Measurements from ENCODE around the gene EXT2.

EXT2 gene

DNA sequence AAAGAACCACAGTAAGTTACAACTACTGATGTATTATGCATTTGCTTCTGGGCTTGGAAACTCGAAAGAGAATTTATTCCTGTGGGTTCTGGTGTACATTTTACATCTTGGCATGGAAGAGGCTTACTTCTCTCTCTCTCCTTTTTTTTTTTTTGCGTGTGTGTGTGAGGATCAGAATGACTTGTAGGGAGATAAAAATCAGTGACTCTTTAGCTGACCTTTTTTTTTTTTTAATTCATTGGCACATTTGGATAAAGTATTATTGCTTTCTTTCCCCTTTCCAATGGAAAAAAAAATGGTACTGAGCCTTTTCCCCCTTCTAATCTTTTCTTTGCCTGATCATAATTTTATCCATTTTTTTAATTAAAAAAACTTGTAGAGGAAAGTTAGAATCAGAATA, 43.5 kb downstream of the EXT2 start:
- Histone ChIP-seq H3K36me3 (replicated peaks; ENCODE audit: insufficient read depth, low read length) (no peaks in the 10 kb centered on the region), H4K20me1 (ENCODE audit: insufficient read depth, low read length) (no peaks in the 10 kb centered on the region), H3K27me3 (replicated peaks; ENCODE audit: insufficient read depth, low read length) (no peaks in the 10 kb centered on the region), H3K79me2 (ENCODE audit: low read length) (no peaks in the 10 kb centered on the region), H3K4me2 (ENCODE audit: low read depth, low read length) (no peak overlapping the region), H3K9me3 (replicated peaks; ENCODE audit: insufficient read depth, low read length) (no peaks in the 10 kb centered on the region), H3K4me1 (ENCODE audit: low read length) (no peaks in the 10 kb centered on the region), H3K27ac (ENCODE audit: low read length) (no peak overlapping the region), H3K4me3 (ENCODE audit: low read length) (no peak overlapping the region), H2AFZ (ENCODE audit: low read length) (no peak overlapping the region), H3K9me2 (replicated peaks; ENCODE audit: insufficient read depth, low read length) (no peaks in the 10 kb centered on the region), H3F3A (ENCODE audit: insufficient read depth, low read length) (no peaks in the 10 kb centered on the region), H3K9ac (ENCODE audit: low read length) (no peak overlapping the region)
- no peak for DNase-seq
- TF ChIP-seq, protein P1, sequence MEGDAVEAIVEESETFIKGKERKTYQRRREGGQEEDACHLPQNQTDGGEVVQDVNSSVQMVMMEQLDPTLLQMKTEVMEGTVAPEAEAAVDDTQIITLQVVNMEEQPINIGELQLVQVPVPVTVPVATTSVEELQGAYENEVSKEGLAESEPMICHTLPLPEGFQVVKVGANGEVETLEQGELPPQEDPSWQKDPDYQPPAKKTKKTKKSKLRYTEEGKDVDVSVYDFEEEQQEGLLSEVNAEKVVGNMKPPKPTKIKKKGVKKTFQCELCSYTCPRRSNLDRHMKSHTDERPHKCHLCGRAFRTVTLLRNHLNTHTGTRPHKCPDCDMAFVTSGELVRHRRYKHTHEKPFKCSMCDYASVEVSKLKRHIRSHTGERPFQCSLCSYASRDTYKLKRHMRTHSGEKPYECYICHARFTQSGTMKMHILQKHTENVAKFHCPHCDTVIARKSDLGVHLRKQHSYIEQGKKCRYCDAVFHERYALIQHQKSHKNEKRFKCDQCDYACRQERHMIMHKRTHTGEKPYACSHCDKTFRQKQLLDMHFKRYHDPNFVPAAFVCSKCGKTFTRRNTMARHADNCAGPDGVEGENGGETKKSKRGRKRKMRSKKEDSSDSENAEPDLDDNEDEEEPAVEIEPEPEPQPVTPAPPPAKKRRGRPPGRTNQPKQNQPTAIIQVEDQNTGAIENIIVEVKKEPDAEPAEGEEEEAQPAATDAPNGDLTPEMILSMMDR (IDR thresholded peaks at IDR 0.05; ENCODE audit: low read length): no peak
- TF ChIP-seq EZH2 (optimal IDR thresholded peaks at IDR 0.05; ENCODE audit: low read depth, low read length): no peak
- no peak for TF ChIP-seq EZH2phosphoT487 (IDR thresholded peaks at IDR 0.05; ENCODE audit: low read length)

DNA sequence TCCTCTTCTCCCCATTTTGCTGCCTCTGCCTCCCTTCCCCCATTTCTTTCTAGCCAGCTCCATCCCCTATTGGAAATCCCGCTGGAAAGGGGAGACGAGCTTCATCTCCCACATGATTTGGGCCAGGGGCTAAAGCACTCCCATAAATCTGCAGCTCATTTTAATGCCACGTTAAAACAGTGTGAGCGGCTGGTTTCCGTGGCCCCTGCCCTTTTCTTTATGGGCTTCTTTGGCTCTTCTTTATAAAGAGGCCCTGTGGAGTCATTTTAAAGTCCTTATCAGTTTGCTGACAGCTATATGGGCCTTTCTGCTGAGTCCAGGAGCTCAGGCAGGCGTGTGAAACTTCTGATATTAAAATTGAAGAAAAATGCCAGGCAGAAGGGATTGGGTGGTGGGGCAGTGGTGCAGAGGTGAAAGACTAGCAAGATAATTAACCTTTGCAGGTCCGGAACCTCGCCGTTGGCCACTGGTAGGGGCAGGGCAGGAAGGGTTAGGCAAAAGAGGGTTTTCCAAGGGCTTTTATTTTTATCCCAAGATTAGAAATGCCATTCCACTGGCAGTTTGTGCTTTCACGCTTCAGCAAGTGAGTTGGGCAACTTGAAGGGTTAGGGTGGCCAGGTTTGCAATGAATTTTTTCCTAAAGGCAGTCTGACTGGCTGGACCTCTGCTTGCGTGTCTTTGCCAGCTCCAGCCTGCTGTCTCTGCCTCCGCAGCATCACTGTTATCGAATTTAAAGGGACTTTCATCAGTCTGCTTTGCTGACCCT, 44.3 kb downstream of the EXT2 start:
- Histone ChIP-seq H3K27me3 (replicated peaks; ENCODE audit: insufficient read depth, low read length) (no peaks in the 10 kb centered on the region), H3K27ac (ENCODE audit: low read length) (no peak overlapping the region), H4K20me1 (ENCODE audit: insufficient read depth, low read length) (no peaks in the 10 kb centered on the region), H3K9me2 (replicated peaks; ENCODE audit: insufficient read depth, low read length) (no peaks in the 10 kb centered on the region), H3K4me1 (ENCODE audit: low read length) (no peaks in the 10 kb centered on the region), H3K4me2 (ENCODE audit: low read depth, low read length) (no peak overlapping the region), H3F3A (ENCODE audit: insufficient read depth, low read length) (no peaks in the 10 kb centered on the region), H2AFZ (ENCODE audit: low read length) (no peak overlapping the region), H3K9me3 (replicated peaks; ENCODE audit: insufficient read depth, low read length) (no peaks in the 10 kb centered on the region), H3K9ac (ENCODE audit: low read length) (no peak overlapping the region), H3K4me3 (ENCODE audit: low read length) (no peak overlapping the region), H3K36me3 (replicated peaks; ENCODE audit: insufficient read depth, low read length) (no peaks in the 10 kb centered on the region), H3K79me2 (ENCODE audit: low read length) (no peaks in the 10 kb centered on the region)
- DNase-seq: no peak
- TF ChIP-seq EZH2phosphoT487 (IDR thresholded peaks at IDR 0.05; ENCODE audit: low read length): no peak
- no peak for TF ChIP-seq EZH2 (optimal IDR thresholded peaks at IDR 0.05; ENCODE audit: low read depth, low read length)
- TF ChIP-seq, protein P1 (IDR thresholded peaks at IDR 0.05; ENCODE audit: low read length): no peak

DNA sequence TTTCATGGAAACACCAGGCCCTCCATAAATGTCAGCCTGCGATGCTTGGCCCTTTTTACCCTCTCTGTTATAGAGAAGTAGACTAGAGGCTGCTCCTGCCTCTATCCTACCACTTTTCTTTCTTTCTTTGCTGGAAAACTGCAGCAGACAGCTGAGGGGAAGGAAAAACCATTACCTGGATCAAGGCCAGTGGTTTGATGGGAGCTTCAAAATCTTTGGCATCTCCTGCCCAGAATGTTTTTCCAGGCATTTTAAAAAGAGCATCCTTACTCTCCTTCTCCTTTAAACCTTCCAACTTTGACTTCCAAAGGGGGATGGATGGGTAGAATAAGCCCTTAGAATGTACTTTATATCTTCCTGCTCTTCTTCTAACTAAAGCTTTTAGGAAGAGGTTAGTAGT, 44.9 kb downstream of the EXT2 start:
- Histone ChIP-seq H3K9me2 (replicated peaks; ENCODE audit: insufficient read depth, low read length) (no peaks in the 10 kb centered on the region), H3K4me2 (ENCODE audit: low read depth, low read length) (no peak overlapping the region), H4K20me1 (ENCODE audit: insufficient read depth, low read length) (no peaks in the 10 kb centered on the region), H3K4me3 (ENCODE audit: low read length) (no peak overlapping the region), H3K4me1 (ENCODE audit: low read length) (no peaks in the 10 kb centered on the region), H3K9me3 (replicated peaks; ENCODE audit: insufficient read depth, low read length) (no peaks in the 10 kb centered on the region), H3K27me3 (replicated peaks; ENCODE audit: insufficient read depth, low read length) (no peaks in the 10 kb centered on the region), H3K9ac (ENCODE audit: low read length) (no peak overlapping the region), H2AFZ (ENCODE audit: low read length) (no peak overlapping the region), H3K79me2 (ENCODE audit: low read length) (no peaks in the 10 kb centered on the region), H3K27ac (ENCODE audit: low read length) (no peak overlapping the region), H3K36me3 (replicated peaks; ENCODE audit: insufficient read depth, low read length) (no peaks in the 10 kb centered on the region), H3F3A (ENCODE audit: insufficient read depth, low read length) (no peaks in the 10 kb centered on the region)
- TF ChIP-seq EZH2 (optimal IDR thresholded peaks at IDR 0.05; ENCODE audit: low read depth, low read length): no peak
- TF ChIP-seq, protein P1 (IDR thresholded peaks at IDR 0.05; ENCODE audit: low read length): no peak
- TF ChIP-seq EZH2phosphoT487 (IDR thresholded peaks at IDR 0.05; ENCODE audit: low read length): no peak
- no peak for DNase-seq

Data from MM.1S (cell line).